Measurements from ENCODE around the gene RYR2.

The RYR2 gene

DNA sequence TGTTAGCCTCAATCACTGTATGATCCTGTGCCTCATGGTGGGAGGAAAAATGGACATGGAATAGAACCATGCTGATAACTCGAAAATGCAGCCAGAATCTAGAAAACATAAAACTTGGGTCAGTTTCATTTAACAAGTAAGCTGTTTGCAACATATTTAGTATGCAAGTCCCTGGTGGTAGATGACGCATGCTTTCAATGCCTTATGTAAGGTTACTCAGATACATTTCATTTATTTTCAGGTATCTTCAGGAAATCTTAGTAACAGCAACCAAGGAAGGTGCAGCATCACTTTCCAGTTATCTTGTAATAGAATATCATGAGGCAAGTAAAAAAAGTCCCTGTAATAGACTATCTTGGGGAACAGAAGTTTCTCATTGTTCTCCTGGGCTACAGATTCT is 92.9 kb downstream of the RYR2 start:
- TF ChIP-seq, protein P1, sequence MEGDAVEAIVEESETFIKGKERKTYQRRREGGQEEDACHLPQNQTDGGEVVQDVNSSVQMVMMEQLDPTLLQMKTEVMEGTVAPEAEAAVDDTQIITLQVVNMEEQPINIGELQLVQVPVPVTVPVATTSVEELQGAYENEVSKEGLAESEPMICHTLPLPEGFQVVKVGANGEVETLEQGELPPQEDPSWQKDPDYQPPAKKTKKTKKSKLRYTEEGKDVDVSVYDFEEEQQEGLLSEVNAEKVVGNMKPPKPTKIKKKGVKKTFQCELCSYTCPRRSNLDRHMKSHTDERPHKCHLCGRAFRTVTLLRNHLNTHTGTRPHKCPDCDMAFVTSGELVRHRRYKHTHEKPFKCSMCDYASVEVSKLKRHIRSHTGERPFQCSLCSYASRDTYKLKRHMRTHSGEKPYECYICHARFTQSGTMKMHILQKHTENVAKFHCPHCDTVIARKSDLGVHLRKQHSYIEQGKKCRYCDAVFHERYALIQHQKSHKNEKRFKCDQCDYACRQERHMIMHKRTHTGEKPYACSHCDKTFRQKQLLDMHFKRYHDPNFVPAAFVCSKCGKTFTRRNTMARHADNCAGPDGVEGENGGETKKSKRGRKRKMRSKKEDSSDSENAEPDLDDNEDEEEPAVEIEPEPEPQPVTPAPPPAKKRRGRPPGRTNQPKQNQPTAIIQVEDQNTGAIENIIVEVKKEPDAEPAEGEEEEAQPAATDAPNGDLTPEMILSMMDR (IDR thresholded peaks at IDR 0.05; ENCODE audit: borderline replicate concordance, control extremely low read depth, extremely low read depth, insufficient read depth, missing control alignments) = no peak
- in situ Hi-C loops (cut with MboI; ENCODE audit: low sequenced_read_pairs, unreplicated experiment) = no loop called here
- no peak for DNase-seq (ENCODE audit: low spot score)

DNA sequence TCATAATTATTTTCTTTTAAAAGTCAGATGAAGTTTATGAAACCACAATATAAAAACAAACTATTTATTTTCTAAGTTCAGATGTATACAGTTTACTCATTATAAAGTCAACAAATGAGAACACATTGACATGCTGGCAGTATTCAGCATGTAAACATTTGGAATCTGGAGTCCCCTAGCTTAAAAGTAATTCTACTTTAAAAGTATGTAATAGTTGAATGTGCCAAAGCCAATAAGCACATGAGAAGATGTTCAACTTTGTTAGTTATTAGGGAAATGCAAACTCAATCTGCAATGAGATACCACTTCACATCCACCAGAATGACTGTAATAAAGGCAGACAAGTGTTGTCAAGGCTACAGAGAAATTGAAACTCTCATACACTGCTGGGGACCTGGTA is 96.6 kb downstream of the RYR2 start:
- TF ChIP-seq, protein P1 (IDR thresholded peaks at IDR 0.05; ENCODE audit: borderline replicate concordance, control extremely low read depth, extremely low read depth, insufficient read depth, missing control alignments) = no peak
- no peak for DNase-seq (ENCODE audit: low spot score)
- in situ Hi-C loops (cut with MboI; ENCODE audit: low sequenced_read_pairs, unreplicated experiment) = no loop called here

DNA sequence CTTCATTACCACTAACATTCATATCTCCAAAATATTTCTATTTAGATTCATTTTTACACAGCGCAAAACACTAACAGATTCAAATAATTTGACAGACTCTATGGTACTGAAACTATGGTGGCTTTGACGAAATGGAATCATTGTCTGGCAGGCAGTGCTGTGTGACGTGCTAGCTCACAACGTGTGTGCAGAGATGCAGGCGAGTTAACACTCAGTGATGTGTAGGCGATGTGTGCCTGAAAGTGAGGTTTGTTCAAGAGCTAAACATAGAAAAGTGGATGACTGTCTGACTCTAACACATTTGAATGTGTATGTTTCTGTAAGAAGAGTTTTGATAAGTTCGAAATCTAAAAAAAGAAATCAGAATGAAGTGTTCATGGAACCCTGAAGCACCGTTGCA is 97.7 kb downstream of the RYR2 start:
- in situ Hi-C loops (cut with MboI; ENCODE audit: low sequenced_read_pairs, unreplicated experiment) = no loop called here
- DNase-seq (ENCODE audit: low spot score) = no peak
- TF ChIP-seq, protein P1 (IDR thresholded peaks at IDR 0.05; ENCODE audit: borderline replicate concordance, control extremely low read depth, extremely low read depth, insufficient read depth, missing control alignments) = no peak

DNA sequence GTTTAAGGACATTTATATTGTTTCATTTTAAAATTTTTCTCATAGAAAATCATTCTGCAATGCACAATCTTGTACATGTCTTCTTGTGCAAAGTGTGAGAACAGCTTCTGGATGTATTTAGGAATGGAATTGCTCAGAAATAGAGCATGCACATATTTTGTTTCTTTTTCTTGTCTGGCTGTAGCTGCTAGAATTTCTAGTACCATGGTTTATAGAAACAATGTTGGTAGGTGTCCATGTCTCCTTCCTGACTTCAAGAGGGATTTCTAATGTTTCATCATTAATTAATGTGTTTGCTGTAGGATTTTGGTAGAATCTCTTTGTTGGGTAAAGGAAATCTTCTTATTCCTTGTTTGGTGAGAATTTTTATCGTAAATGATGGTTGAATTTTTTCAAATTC is 99.0 kb downstream of the RYR2 start:
- TF ChIP-seq, protein P1 (IDR thresholded peaks at IDR 0.05; ENCODE audit: borderline replicate concordance, control extremely low read depth, extremely low read depth, insufficient read depth, missing control alignments) = no peak
- in situ Hi-C loops (cut with MboI; ENCODE audit: low sequenced_read_pairs, unreplicated experiment) = no loop called here

DNA sequence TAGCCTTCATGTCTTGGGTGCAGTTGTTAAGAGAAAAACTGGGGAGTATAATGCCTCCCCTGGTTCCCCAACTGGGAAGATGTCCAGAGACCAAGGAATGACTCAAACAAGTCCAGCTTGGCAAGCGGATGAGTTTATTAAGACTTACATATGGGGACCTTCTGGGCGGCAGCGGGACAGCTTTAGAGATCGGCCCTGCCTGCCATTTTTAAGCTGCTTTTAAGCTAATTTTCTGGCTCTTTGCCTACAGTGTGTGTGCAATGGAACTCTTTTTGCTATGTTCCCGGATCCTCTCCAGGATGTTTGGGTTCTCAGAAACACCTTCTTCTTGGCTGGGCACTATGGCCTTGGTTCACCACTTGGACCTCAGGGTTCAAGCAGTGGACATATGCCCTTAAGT is 99.5 kb downstream of the RYR2 start:
- in situ Hi-C loops (cut with MboI; ENCODE audit: low sequenced_read_pairs, unreplicated experiment) = no loop called here
- TF ChIP-seq, protein P1 (IDR thresholded peaks at IDR 0.05; ENCODE audit: borderline replicate concordance, control extremely low read depth, extremely low read depth, insufficient read depth, missing control alignments) = no peak
- DNase-seq (ENCODE audit: low spot score) = no peak

More for the DNA sequence above, 99.0 kb downstream of the RYR2 start:
- DNase-seq (ENCODE audit: low spot score) = no peak

DNA sequence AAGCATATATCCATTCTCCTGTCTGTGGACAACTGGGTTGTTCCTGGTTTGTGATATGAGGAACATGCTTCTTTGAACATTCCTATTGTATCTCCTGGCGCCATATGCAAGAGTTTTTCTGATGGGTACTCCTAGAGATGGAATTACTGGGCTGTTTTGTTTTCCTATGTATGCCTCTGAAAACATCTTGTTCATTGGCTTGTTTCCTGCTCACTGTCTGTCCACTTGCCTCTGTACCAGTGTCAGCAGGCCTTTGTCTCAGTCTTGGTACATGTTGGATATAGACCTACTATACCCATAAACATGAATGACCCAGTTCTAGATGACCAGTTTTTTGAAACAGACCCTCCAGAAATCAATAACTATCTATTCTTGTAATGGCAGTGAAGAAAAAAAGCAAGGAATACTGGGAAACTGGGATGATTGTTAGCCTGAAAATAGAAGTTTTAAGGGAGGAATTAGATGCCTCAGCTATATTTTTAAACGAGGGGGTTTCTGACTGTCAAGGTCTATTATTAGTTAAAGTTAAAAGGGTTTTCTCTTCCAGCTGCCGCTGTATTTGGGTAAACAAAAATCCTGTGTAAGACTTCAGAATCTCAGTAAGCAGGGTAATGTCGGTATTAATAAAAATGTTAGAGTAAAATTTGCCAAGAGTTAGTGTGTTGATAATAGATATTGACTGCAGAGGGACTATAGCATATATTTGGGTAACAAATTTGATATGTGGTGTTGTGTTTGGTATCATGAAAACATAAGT is 103.6 kb downstream of the RYR2 start:
- TF ChIP-seq, protein P1 (IDR thresholded peaks at IDR 0.05; ENCODE audit: borderline replicate concordance, control extremely low read depth, extremely low read depth, insufficient read depth, missing control alignments) = no peak
- DNase-seq (ENCODE audit: low spot score) = no peak
- in situ Hi-C loops (cut with MboI; ENCODE audit: low sequenced_read_pairs, unreplicated experiment) = no loop called here
